ENCODE measurements around the gene GMCL2.

GMCL2 gene

DNA sequence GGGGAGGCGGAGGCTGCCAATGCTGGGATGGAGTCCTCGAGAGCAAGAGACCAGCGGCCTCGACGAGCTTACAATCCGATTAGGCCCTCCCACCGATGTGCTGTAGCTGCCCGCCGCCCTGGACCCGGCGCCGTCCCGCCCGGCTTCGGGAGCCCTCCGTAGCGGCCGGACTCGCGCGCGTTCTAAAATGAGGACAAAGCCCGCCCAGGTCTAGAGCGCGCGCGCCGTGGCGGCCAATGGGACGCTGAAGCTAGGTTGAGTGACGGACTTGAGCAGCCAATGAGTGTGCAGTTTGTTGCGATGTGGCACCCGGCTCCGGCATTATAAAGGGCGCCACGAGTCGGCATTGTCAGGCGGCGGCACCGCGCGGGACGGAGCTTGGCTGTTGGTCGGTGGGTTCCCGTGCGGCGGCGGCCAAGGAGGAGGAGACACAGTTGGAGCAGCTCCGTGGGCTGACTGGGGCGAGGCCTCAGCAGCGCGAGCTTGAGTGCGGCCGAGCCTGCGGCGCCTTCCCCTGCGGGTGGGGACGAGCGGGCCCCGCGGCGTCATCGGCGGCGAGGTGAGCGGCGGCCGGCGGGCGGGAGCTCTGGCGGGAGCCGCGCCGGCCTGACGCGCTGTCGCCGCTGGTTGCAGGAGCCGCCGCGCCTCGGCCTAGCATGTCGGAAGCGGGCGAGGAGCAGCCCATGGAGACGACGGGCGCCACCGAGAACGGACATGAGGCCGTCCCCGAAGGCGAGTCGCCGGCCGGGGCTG lies 17.2 kb upstream of the GMCL2 start, which contains the start of gene HNRNPAB (continued):
- TF ChIP-seq, protein P1, sequence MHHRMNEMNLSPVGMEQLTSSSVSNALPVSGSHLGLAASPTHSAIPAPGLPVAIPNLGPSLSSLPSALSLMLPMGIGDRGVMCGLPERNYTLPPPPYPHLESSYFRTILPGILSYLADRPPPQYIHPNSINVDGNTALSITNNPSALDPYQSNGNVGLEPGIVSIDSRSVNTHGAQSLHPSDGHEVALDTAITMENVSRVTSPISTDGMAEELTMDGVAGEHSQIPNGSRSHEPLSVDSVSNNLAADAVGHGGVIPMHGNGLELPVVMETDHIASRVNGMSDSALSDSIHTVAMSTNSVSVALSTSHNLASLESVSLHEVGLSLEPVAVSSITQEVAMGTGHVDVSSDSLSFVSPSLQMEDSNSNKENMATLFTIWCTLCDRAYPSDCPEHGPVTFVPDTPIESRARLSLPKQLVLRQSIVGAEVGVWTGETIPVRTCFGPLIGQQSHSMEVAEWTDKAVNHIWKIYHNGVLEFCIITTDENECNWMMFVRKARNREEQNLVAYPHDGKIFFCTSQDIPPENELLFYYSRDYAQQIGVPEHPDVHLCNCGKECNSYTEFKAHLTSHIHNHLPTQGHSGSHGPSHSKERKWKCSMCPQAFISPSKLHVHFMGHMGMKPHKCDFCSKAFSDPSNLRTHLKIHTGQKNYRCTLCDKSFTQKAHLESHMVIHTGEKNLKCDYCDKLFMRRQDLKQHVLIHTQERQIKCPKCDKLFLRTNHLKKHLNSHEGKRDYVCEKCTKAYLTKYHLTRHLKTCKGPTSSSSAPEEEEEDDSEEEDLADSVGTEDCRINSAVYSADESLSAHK (tag by site-specific recombination; IDR thresholded peaks at IDR 0.05): no peak; the same call in 1 of the 2 replicates
- TF ChIP-seq ZNF701 (tag by site-specific recombination; IDR thresholded peaks at IDR 0.05): no peak
- peak; percentile 93 for TF ChIP-seq ZBTB20 (tag by site-specific recombination; IDR thresholded peaks at IDR 0.05)
- no peak for TF ChIP-seq ZNF514 (tag by site-specific recombination; IDR thresholded peaks at IDR 0.05)
- peak; percentile 89 for TF ChIP-seq ZNF704 (tag by site-specific recombination; IDR thresholded peaks at IDR 0.05)
- TF ChIP-seq ZFP37 (tag by site-specific recombination; IDR thresholded peaks at IDR 0.05): peak; percentile 69; the same call in 1 of the 2 replicates
- TF ChIP-seq TCF7L2 (IDR thresholded peaks at IDR 0.05; ENCODE audit: borderline replicate concordance, low read depth, low read length): no peak
- TF ChIP-seq ZNF585B (tag by site-specific recombination; IDR thresholded peaks at IDR 0.05): no peak
- no peak for TF ChIP-seq EGR2 (tag by site-specific recombination; IDR thresholded peaks at IDR 0.05; ENCODE audit: low read depth)
- no peak for TF ChIP-seq ZBTB48 (tag by site-specific recombination; IDR thresholded peaks at IDR 0.05)
- TF ChIP-seq ZNF501 (tag by site-specific recombination; IDR thresholded peaks at IDR 0.05): peak; percentile 93; the same call in 1 of the 2 replicates
- TF ChIP-seq MZF1 (tag by site-specific recombination; IDR thresholded peaks at IDR 0.05; ENCODE audit: borderline replicate concordance): no peak
- TF ChIP-seq ZNF623 (tag by site-specific recombination; IDR thresholded peaks at IDR 0.05): no peak
- no peak for TF ChIP-seq ZBTB21 (tag by site-specific recombination; IDR thresholded peaks at IDR 0.05)
- TF ChIP-seq ZNF132 (tag by site-specific recombination; IDR thresholded peaks at IDR 0.05; ENCODE audit: borderline replicate concordance): no peak
- TF ChIP-seq ZNF211 (tag by site-specific recombination; IDR thresholded peaks at IDR 0.05; ENCODE audit: low read depth): no peak
- TF ChIP-seq, protein P2, sequence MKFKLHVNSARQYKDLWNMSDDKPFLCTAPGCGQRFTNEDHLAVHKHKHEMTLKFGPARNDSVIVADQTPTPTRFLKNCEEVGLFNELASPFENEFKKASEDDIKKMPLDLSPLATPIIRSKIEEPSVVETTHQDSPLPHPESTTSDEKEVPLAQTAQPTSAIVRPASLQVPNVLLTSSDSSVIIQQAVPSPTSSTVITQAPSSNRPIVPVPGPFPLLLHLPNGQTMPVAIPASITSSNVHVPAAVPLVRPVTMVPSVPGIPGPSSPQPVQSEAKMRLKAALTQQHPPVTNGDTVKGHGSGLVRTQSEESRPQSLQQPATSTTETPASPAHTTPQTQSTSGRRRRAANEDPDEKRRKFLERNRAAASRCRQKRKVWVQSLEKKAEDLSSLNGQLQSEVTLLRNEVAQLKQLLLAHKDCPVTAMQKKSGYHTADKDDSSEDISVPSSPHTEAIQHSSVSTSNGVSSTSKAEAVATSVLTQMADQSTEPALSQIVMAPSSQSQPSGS (tag by site-specific recombination; IDR thresholded peaks at IDR 0.05; ENCODE audit: low read depth): no peak
- TF ChIP-seq ZNF423 (tag by site-specific recombination; IDR thresholded peaks at IDR 0.05): no peak
- no peak for TF ChIP-seq ZNF747 (tag by site-specific recombination; IDR thresholded peaks at IDR 0.05)
- TF ChIP-seq ZNF184 (tag by site-specific recombination; IDR thresholded peaks at IDR 0.05): no peak
- TF ChIP-seq, protein P3, sequence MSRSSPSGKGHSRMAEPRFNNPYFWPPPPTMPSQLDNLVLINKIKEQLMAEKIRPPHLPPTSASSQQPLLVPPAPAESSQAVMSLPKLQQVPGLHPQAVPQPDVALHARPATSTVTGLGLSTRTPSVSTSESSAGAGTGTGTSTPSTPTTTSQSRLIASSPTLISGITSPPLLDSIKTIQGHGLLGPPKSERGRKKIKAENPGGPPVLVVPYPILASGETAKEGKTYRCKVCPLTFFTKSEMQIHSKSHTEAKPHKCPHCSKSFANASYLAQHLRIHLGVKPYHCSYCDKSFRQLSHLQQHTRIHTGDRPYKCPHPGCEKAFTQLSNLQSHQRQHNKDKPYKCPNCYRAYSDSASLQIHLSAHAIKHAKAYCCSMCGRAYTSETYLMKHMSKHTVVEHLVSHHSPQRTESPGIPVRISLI (tag by site-specific recombination; IDR thresholded peaks at IDR 0.05): no peak
- peak; percentile 62; the same call in 1 of the 2 replicates for TF ChIP-seq ZNF24 (tag by site-specific recombination; IDR thresholded peaks at IDR 0.05)
- TF ChIP-seq, protein P4, sequence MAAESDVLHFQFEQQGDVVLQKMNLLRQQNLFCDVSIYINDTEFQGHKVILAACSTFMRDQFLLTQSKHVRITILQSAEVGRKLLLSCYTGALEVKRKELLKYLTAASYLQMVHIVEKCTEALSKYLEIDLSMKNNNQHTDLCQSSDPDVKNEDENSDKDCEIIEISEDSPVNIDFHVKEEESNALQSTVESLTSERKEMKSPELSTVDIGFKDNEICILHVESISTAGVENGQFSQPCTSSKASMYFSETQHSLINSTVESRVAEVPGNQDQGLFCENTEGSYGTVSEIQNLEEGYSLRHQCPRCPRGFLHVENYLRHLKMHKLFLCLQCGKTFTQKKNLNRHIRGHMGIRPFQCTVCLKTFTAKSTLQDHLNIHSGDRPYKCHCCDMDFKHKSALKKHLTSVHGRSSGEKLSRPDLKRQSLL (tag by site-specific recombination; IDR thresholded peaks at IDR 0.05): peak; percentile 62; the same call in 1 of the 2 replicates
- no peak for TF ChIP-seq GFI1B (tag by site-specific recombination; IDR thresholded peaks at IDR 0.05)
- TF ChIP-seq ZNF146 (tag by site-specific recombination; IDR thresholded peaks at IDR 0.05): peak; percentile 36; the same call in 1 of the 2 replicates
- TF ChIP-seq SP3 (tag by site-specific recombination; IDR thresholded peaks at IDR 0.05): peak; percentile 92
- TF ChIP-seq PRDM10 (tag by site-specific recombination; IDR thresholded peaks at IDR 0.05): 0 out of 2 replicates have a peak, but pooled peaks have one; percentile 6
- no peak for TF ChIP-seq ZNF558 (tag by site-specific recombination; IDR thresholded peaks at IDR 0.05)
- no peak for TF ChIP-seq ZNF248 (tag by site-specific recombination; IDR thresholded peaks at IDR 0.05)
- peak; percentile 13; the same call in 1 of the 2 replicates for TF ChIP-seq KLF9 (tag by site-specific recombination; IDR thresholded peaks at IDR 0.05; ENCODE audit: low read depth)
